HG02840 (cell line): ENCODE results near the gene CIBAR2.
"Not testable (repeated sequence)": the region's sequence is repeated elsewhere in the genome, so short reads cannot be mapped to it uniquely, and the experiment has no call there.

Experiments
- ATAC-seq: cut with Tn5 transposase; IDR thresholded peaks from one replicate; pipeline ENCODE4 v1.9.1; 2021; ENCODE audit warnings: mild to moderate bottlenecking, moderate library complexity, moderate number of reproducible peaks; ENCODE audit not compliant: unreplicated experiment, low FRiP score

CIBAR2 gene

DNA sequence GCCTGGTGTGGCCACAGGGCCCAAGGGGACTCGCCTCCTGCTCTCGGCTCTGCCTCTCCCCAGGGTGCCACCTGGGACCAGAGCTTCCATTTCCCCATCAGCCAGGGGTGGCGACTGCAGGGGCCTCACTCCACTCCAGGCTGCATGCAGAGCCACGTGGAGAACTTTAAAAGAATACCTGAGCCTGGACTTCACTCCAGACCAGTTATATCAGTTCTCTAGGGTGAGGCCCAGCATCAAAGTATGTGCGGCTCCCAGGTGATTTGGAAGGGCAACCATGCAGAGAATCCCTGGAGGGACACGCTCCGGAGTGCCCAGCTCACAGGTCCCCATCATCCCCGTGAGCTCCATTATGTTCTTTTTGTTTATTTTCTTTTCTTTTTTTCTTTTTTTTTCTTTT, 44.8 kb downstream of the CIBAR2 start:
- ATAC-seq = no peak

DNA sequence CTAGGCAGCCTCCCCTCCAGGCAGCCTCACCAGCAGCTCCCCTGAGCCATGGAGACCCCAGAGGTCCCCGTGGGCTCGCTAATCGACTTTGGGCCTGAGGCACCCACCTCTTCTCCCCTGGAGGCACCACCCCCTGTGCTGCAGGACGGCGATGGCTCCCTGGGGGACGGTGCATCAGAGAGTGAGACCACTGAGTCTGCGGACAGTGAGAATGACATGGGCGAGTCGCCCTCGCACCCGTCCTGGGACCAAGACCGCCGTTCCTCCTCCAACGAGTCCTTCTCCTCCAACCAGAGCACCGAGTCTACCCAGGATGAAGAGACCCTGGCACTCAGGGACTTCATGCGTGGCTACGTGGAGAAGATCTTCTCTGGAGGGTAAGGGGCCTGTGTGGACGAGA, 45.2 kb downstream of the CIBAR2 start:
- ATAC-seq = no peak

DNA sequence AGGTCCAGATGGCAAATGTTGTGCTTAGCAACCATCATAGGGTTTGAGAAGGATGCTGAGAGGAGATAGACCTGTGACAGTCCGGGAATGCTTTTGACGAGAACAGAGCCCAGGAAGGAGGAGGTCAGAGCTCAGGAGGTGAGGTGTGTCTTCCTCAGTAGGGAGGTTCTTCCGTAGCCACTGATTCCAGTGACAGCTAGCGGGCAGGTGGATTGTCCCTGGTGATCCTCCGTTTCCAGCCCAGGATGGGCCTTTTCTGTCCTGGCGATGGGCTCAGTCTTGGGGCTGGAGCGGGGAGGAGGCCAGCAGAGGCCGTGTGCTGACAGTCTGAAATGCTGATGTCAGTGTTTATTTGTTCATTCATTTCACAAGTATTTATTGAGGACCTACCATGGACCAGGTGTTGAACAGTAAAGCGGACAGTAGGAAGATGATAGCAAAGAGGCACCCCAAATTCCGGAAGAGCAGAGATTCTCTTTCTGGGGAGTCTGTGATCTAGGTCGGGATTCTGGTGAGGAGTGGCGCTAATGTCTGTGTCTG, 45.9 kb downstream of the CIBAR2 start:
- no peak for ATAC-seq

DNA sequence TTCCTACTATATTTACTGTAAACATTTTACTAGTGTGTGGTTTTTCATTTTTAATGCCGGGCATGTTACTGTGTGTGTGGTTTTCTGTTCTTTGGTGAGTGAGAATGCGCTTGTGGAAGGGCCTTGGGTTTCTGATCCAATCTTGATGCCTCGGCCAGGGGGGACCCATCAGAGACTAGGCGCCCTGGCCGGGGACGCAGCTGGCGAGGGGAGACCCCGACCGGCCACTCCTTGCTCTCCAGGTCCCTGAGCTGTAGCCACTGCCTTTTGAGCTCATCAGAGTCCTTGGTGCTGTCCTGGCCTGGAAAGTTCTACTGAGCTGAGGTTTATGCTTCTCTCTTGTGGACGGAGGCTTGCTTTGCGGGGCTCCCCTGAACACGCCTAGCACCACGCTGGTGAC, 47.2 kb downstream of the CIBAR2 start:
- no peak for ATAC-seq

DNA sequence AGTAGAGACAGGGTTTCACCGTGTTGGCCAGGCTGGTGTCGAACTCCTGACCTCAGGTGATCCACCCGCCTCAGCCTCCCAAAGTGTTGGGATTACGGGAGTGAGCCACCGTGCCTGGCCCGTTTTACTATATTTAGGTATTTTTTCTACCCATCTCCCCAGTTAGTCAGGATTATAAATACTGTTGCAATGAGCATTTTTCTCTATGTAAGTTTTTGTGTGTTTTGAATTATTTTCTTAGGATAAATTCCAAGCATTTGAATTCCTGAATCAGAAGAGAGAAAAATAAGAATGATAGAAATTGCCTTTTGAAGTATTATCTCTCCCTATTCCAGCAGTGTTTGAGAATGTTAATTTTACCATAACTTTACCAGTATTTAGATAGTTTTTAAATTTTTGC, 48.1 kb downstream of the CIBAR2 start:
- no peak for ATAC-seq

DNA sequence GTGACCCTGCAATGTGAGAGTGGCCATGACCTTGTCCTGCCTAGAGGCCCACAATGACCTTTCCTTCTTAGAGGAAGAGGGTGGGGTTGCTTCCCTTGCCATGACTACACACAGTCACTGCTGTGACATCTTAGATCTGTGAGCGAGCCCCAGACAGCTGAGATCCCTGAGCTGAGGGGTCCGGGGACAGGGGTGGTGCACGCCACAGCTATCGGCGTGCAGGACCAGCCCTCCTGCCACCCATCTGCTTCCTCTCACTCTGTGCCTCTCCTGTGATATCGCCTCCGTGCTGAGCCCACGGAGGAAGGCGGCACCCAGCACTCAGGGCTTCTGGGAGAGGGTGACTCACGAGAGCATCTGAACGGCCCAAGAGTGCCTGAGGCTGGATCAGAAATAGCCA, 49.4 kb downstream of the CIBAR2 start:
- no peak for ATAC-seq

DNA sequence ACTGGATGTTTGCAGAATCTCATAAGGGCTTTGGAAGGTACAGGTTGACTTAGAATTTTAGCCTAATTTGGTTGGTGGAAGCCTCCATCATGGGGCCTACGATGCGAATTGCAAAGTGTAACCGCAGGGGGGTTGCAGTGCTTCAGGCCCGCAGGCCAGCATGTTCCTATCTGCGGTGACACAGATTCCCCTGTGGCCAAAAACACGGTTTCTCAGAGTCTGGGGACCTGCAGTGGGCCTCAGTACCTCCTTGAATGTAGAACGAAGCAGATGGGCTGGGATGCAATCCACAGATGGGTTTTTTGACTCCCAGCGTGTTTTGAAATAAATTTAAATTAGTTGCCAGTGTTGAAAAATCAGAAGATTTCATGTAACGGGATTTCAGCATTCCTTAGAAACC, 49.9 kb downstream of the CIBAR2 start:
- ATAC-seq = no peak

DNA sequence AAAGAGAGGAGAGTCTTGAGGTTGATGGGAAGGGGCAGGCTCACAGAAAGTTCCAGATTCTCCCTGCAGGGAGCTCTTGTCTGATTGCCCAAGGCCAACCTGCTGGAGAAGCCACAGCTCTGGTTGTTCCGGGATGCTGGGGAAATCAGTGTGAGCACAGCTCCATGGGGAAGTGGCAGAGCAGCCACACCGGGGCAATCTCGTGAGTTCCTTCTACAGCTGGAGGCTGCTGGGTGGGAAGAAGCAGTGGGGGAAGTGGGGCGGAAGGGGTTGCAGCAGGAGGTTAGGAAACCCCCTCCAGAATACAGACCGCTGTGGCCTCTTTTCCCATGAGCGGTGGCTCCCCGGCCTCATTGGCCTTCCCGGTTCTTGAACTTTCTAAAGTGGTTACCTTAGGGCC, 50.7 kb downstream of the CIBAR2 start:
- no peak for ATAC-seq

DNA sequence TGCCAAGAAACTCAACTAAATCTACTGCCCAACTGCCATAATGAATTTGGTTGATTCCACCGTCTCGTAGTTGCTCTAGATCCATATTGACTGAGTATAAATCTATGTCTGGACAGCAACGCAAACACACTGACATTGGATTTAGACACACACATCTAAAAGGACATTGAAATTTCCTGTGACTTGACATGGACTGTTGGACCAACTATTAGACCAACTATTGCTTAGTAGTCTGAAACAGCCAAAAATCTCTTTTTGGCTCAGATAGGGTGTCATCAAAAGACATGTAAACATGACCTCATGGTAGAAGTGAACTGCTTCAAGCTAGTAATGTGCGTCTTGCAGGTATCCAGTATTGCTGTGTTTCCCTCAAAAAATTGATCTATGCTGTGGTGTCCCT, 53.4 kb downstream of the CIBAR2 start:
- ATAC-seq = no peak

DNA sequence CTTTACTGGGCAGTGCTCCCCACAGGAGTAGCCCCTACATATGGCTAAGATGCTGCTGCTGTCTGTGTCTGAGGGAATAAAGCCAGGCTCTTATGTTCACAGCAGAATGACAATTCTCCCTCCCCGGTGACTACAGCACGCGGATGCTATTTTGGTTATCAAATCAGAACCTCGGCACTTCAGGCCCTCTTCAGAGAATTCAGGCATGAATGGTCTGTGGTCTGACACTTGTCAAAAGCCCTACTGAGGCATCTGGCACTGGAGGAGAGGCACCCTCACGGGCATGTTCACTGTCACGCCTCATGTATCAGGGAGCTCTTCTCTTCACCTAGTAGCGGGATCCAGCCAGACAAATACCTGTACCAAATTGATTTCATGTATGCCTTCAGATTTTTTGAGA, 54.3 kb downstream of the CIBAR2 start:
- no peak for ATAC-seq

DNA sequence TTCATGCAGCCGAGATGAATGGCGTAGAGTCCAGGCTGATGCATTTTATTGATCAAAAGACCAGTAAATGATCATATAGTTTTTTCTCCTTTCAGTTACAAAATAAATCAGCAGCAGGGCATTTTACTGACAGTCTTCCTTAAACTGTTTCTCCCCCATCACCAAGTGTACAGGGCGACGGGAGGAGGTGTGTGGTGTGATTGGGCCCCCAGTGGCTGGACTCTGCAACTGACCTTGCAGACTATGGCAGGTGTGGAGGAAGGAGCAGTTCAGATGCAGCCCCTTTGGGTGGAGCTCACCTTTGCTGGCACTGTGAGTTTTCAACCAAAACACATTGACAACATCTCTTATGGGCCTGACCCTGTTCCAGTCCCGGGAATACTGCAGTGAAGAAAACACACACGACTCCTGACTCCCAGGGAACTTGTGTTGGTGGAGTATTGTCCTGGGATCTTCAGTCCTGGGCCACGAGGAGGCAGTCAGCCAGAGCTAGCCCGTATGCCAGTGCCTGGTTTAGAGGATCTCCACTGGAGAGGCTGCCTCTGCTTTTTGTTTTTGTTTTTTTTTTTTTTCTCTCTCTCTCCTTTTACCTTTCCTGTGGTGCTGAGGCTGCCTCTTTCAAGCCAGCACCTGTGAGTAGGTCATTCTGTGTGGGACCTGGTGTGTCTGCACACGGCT, 54.9 kb downstream of the CIBAR2 start:
- ATAC-seq = no peak

DNA sequence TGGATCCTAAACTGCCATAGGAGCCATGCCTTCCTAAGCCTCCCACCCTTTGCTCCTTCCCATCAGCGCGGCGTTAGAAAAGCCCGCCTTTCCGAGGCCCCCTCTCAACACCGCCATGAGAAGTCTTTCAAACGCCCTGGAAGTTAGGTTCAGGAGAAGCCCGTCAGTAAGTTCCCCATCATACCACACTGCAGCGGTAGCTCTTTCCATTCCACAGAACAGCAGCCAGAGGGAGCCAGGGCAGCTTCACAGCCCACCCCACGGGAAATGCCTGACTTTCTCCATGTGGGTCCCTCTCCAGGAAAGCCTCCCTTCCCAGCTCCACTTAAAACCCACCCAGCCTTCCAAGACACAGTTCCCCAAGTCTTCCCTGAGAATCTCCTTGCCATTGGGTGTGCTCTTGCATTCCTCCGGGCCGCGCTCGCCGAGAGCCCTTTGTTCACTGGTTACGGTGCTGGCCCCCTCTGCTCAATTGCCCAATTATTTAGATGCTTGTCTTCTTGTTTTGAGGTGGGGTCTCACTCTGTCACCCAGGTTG, 56.0 kb downstream of the CIBAR2 start:
- ATAC-seq = no peak

DNA sequence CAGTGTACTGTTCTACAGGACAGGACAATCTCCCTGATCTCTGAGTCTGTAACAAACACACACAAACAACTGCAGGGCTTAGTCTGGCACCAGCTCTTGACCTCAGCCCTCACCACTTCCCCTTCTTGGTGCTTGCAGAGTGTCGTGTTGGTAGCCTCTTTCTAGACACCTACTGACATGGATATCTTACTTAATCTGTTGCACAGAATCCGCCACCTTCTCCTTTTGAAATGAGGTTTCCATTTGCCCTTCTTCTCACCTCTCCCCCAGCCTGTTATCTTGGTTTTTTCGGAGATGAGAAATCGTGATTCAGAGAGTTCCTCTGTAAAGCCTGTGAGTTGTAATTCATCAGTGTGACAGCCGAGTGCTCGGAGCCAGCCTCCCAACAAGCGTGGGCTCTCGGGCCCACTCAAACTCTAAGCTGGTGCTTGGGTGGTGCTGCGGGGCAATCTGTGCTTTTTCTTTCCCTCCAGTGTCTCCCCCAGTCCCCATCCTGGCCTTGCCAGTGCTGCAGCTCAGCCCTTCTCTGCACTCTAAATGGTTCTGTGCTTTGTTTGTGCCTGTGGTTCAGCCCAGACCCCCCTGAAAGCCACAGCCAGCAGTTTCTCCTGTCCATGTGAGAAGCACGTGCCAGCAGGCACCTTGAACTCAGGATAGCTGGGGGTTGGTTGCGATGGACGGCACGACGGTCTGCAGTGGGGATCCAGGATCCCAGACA, 56.6 kb downstream of the CIBAR2 start:
- peak; percentile 74 for ATAC-seq

DNA sequence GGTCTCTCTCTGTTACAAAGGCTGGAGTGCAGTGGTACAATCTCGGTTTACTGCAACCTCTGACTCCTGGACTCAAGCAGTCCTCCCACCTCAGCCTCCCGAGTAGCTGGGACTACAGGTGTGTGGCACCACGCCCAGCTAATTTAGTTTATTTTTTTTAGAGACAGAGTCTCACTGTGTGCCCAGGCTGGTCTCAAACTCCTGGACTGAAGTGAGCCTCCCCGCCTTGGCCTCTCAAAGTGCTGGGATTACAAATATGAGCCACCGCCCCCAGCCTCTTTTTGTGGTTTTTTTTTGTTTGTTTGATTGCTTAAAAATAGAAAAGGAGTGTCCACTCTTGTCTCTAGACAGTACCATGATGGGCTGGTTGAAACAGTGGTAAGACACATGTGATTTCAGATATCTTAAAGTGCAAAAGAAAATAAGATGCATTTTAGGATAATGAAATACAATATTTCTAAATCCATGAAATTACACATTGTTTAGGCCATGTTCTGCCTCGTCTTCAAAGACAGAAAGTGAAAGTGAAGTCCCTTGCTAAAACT, 57.3 kb downstream of the CIBAR2 start:
- no peak for ATAC-seq

DNA sequence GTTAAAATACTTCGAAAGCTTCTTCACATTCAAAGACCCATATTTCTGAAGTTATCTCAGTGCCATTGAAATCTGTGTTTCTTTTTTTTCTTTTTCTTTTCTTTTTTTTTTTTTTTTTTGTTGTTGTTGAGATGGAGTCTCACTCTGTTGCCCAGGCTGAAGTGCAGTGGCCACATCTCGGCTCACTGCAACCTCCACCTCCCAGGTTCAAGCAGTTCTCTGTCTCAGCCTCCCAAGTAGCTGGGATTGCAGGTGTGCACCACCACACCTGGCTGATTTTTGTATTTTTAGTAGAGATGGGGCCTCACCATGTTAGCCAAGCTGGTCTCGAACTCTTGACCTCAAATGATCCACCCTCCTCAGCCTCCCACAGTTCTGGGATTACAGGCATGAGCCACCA, 58.0 kb downstream of the CIBAR2 start:
- ATAC-seq = not testable (repeated sequence)

DNA sequence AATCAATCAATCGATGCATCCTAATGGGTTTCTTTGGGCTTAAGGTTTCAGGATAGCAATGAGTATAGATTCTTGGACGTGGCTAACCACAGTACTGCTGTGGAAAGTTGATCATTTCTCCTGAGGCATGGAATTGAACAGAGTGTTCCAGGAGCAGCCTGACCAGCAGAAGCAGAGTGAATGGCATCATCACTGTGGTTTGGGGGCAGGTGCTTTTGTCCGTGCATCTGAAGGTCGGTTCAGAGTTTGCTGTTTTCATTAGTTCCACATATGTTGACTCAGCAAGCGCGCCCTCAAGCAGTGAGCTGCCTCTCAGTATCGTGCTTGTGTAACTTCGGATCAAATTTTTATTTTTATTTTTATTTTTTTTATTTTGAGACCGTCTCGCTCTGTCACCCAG, 59.7 kb downstream of the CIBAR2 start:
- ATAC-seq = no peak

DNA sequence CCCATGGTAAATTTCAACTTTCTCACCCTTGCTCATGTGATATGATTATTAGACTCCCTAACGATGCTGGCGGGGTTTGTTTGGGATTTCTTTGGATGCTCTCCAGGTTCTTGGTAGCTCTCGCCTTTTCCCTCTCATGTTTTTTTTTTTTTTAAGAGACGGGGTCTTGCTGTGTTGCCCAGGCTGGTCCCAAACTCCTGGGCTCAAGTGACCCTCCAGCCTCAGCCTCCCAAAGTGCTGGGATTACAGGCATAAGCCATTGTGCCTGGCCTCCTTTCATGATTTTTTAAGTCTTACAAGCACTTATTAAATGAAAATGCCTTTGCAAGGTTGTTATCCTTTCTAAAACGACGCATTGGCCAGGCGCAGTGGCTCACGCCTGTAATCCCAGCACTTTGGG, 60.6 kb downstream of the CIBAR2 start:
- no peak for ATAC-seq

DNA sequence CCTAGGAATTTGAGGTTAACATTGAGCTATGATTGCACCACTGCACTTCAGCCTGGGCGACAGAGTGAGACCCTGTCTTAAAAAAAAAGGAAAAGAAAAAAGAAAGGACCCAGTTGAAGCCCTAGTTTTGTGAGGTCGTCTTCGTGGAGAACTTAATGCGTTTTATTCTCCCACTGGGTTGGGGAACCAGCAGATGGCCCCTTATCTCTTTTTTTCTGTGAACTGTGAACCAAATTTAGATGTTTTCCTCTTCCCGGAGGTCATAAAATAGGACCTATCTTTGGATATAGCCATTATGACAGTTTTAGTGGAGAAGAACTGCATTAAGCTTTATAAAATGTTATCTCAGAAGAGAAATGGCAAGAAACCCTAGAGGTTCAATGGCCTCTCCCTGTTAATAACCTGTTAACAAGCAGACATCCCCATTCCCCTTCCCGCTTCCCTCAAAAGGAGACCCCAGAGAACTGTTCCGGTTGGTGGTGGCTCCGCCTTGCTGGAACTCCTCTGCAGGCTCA, 61.1 kb downstream of the CIBAR2 start:
- no peak for ATAC-seq

DNA sequence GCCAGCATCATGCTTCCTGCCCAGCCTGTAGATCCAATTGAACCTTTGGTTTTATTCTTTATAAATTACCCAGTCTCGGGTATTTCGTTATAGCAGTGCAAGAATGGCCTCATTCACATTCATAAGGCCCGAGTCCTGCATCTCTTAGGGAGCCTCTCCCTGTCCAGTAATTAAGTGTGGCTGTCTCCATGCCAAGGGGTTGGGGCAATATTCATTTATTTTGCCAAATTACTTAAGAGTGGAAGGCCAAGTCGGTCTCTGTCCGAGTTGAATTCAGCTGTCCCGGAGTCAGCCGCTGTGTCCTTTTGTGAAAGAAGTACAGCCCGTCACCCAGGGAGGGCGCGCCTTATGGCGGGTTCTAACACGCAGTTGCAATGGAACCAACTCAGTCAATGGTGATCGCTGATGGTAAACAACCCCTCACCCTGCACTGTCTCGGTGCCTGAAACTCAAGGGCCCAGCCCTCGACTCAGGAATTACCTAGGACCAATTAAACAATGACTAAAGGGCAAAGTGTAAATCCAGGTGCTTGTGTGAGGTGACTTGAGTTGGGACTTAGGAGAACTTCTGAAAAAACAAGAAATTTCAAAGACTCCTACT, 62.5 kb downstream of the CIBAR2 start:
- no peak for ATAC-seq

DNA sequence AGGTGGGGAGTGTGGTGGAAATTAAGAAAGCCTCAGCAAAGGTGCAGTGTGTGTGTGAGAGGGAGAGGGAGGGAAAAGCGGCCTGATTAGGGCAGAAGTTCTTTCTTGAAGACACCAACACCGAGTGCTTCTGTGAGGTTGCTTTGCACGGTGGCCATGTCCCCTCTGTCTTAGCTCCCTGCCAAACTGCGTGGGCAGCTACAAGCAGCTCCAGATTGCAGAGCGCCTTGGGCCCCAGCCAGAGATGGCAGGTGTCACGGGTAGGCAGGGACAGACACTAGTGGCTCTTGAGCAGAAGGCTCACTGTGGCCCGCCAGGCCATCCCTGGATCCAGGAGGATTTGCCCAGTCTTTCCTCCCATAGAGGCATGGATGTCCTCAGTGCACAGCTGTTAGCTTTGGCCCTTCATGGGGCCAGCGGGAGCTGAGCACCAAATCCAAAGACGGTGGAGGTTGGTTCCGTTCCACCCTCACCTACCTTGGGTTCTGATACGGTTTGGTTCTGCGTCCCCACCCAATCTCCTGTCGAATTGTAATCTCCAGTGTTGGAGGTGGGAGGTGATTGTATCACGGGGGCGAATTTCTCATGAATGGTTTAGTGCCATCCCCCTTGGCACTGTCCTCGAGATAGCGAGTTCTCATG, 63.2 kb downstream of the CIBAR2 start:
- ATAC-seq = no peak
